Measurements from ENCODE around the gene RPL12.

RPL12 gene

DNA sequence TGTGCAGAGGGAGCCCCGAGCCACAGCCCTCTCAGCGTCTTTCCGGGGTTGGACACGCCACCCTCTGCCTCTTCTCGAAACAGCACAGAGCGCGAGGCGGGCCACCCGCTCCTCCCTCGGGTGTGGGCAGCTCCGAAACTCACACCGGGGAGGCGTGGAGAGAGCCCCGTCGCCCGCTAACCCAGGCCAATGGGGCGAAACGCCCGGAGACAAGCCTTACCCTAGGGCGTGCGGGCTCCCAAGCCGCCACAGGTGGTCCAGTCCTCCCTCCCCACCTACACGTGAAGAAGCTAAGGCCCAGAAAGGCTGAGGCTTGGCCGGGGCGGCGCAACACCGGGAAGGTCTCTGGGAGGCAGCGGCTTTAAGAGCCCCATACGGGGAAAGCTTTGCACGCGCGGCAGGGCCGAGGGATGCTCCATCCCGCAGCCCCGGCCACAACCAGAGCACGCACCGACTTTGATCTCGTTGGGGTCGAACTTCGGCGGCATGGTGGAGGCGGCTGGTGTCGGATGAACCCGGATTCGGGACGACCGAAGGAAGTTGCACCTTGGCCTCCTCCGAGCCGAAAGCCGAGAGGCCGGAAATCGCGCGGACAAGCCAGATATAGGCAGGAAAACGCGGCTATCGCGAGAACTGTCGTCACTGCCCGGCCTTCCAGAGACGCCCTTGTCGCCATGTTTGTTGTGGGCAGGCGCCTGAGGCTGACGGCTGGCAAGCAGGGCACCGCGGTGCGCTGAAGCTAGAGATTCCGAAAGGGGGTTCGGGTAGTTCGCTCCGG lies at the start of gene RPL12, which contains the start of gene LRSAM1:
Gene RPL12, minus strand, starts transcription at position 577 of the 778 bp plus-strand sequence. Its CDS starts 89 bp downstream, at position 488.
Gene LRSAM1, plus strand, starts transcription at position 681 of the 778 bp plus-strand sequence. CDS start 3,018 bp downstream, outside the sequence.
- Histone ChIP-seq H3K27me3 (ENCODE audit: control insufficient read depth, insufficient read depth, low read length) (no peaks in the 10 kb centered on the region), H3K4me3 (ENCODE audit: low read length) (peak within 1 kb of the TSS; percentile 91), H3K4me1 (ENCODE audit: control insufficient read depth, insufficient read depth, low read length) (peaks cover 1% of the 10 kb centered on the region; the same call in 1 of the 2 replicates), H3K27ac (ENCODE audit: low read length) (no peak within 1 kb of the TSS), H3K36me3 (ENCODE audit: control insufficient read depth, insufficient read depth, low read length) (peaks cover 44% of the 10 kb centered on the region), H3K9me3 (ENCODE audit: control insufficient read depth, insufficient read depth, low read length) (no peaks in the 10 kb centered on the region)
- DNase-seq (ENCODE audit: low read depth, low spot score) = peak; percentile 94
- WGBS (ENCODE audit: insufficient coverage, insufficient read length) = no CpG with 5 or more reads among the region's 71 CpGs

- no CpG with 5 or more reads among the region's 9 CpGs for WGBS (ENCODE audit: insufficient coverage, insufficient read length)
- Histone ChIP-seq H3K27ac (ENCODE audit: low read length) (no peak overlapping the region), H3K4me1 (ENCODE audit: control insufficient read depth, insufficient read depth, low read length) (peaks cover 3% of the 10 kb centered on the region; the same call in 1 of the 2 replicates)
These were observed 49.7 kb upstream of the RPL12 start for GRCh38 chr9:127500862-127501261.

GRCh38 chr9:127500399-127500798 lies 49.2 kb upstream of the RPL12 start:
- Histone ChIP-seq H3K27me3 (ENCODE audit: control insufficient read depth, insufficient read depth, low read length) (no peaks in the 10 kb centered on the region), H3K36me3 (ENCODE audit: control insufficient read depth, insufficient read depth, low read length) (peaks cover 14% of the 10 kb centered on the region; the same call in 1 of the 2 replicates), H3K4me3 (ENCODE audit: low read length) (no peak overlapping the region), H3K4me1 (ENCODE audit: control insufficient read depth, insufficient read depth, low read length) (peaks cover 3% of the 10 kb centered on the region; the same call in 1 of the 2 replicates), H3K9me3 (ENCODE audit: control insufficient read depth, insufficient read depth, low read length) (no peaks in the 10 kb centered on the region), H3K27ac (ENCODE audit: low read length) (no peak overlapping the region)
- WGBS (ENCODE audit: insufficient coverage, insufficient read length) = no CpG with 5 or more reads among the region's 6 CpGs
- DNase-seq (ENCODE audit: low read depth, low spot score) = no peak

More at GRCh38 chr9:127500862-127501261, 49.7 kb upstream of the RPL12 start:
- Histone ChIP-seq H3K27me3 (ENCODE audit: control insufficient read depth, insufficient read depth, low read length) (no peaks in the 10 kb centered on the region), H3K9me3 (ENCODE audit: control insufficient read depth, insufficient read depth, low read length) (no peaks in the 10 kb centered on the region), H3K36me3 (ENCODE audit: control insufficient read depth, insufficient read depth, low read length) (peaks cover 12% of the 10 kb centered on the region; the same call in 1 of the 2 replicates), H3K4me3 (ENCODE audit: low read length) (no peak overlapping the region)
- DNase-seq (ENCODE audit: low read depth, low spot score) = no peak

DNA sequence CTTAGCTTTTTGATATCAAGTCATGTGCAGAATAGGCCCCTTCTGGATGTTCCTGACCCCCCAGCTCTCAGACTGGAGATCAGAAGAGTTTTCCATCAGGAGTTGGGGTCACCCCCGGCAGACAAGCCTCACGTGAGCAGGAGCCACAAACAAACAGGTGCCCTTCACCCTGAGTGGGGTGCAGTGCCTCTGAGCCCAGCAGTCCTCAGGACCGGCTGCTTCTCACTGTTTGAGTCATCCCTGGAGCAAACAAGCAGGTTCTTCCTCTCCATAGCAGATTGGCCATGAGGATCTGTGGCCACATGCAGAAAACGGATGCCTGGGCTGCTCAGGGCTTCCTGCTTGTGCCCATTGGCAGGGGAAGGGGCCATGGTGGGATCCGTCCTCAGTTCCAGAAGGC lies 47.1 kb upstream of the RPL12 start:
- no peak overlapping the region for H3K4me3 ChIP-seq (ENCODE audit: low read length)
- no CpG with 5 or more reads among the region's 5 CpGs for WGBS (ENCODE audit: insufficient coverage, insufficient read length)
- no peak overlapping the region for H3K27ac ChIP-seq (ENCODE audit: low read length)
- H3K4me1 ChIP-seq (ENCODE audit: control insufficient read depth, insufficient read depth, low read length) = peaks cover 3% of the 10 kb centered on the region; the same call in 1 of the 2 replicates
- H3K27me3 ChIP-seq (ENCODE audit: control insufficient read depth, insufficient read depth, low read length) = no peaks in the 10 kb centered on the region
- no peak for DNase-seq (ENCODE audit: low read depth, low spot score)
- no peaks in the 10 kb centered on the region for H3K9me3 ChIP-seq (ENCODE audit: control insufficient read depth, insufficient read depth, low read length)
- peaks cover 17% of the 10 kb centered on the region; the same call in 1 of the 2 replicates for H3K36me3 ChIP-seq (ENCODE audit: control insufficient read depth, insufficient read depth, low read length)

GRCh38 chr9:127497656-127498290 lies 46.6 kb upstream of the RPL12 start:
- no peaks in the 10 kb centered on the region for H3K27me3 ChIP-seq (ENCODE audit: control insufficient read depth, insufficient read depth, low read length)
- H3K9me3 ChIP-seq (ENCODE audit: control insufficient read depth, insufficient read depth, low read length) = no peaks in the 10 kb centered on the region
- DNase-seq (ENCODE audit: low read depth, low spot score) = no peak
- WGBS (ENCODE audit: insufficient coverage, insufficient read length) = no CpG with 5 or more reads among the region's 13 CpGs
- peaks cover 3% of the 10 kb centered on the region; the same call in 1 of the 2 replicates for H3K4me1 ChIP-seq (ENCODE audit: control insufficient read depth, insufficient read depth, low read length)
- no peak overlapping the region for H3K4me3 ChIP-seq (ENCODE audit: low read length)
- no peak overlapping the region for H3K27ac ChIP-seq (ENCODE audit: low read length)
- H3K36me3 ChIP-seq (ENCODE audit: control insufficient read depth, insufficient read depth, low read length) = peaks cover 17% of the 10 kb centered on the region; the same call in 1 of the 2 replicates

- H3K36me3 ChIP-seq (ENCODE audit: control insufficient read depth, insufficient read depth, low read length) = peaks cover 17% of the 10 kb centered on the region; the same call in 1 of the 2 replicates
- peaks cover 3% of the 10 kb centered on the region; the same call in 1 of the 2 replicates for H3K4me1 ChIP-seq (ENCODE audit: control insufficient read depth, insufficient read depth, low read length)
- H3K9me3 ChIP-seq (ENCODE audit: control insufficient read depth, insufficient read depth, low read length) = no peaks in the 10 kb centered on the region
- H3K4me3 ChIP-seq (ENCODE audit: low read length) = no peak overlapping the region
- H3K27me3 ChIP-seq (ENCODE audit: control insufficient read depth, insufficient read depth, low read length) = no peaks in the 10 kb centered on the region
- no peak overlapping the region for H3K27ac ChIP-seq (ENCODE audit: low read length)
- WGBS (ENCODE audit: insufficient coverage, insufficient read length) = no CpG with 5 or more reads among the region's 12 CpGs
- no peak for DNase-seq (ENCODE audit: low read depth, low spot score)
These were observed 45.8 kb upstream of the RPL12 start for GRCh38 chr9:127496974-127497373.

- H3K4me1 ChIP-seq (ENCODE audit: control insufficient read depth, insufficient read depth, low read length) = peaks cover 3% of the 10 kb centered on the region; the same call in 1 of the 2 replicates
- H3K36me3 ChIP-seq (ENCODE audit: control insufficient read depth, insufficient read depth, low read length) = peaks cover 23% of the 10 kb centered on the region; the same call in 1 of the 2 replicates
- H3K4me3 ChIP-seq (ENCODE audit: low read length) = no peak overlapping the region
- H3K27ac ChIP-seq (ENCODE audit: low read length) = no peak overlapping the region
- H3K9me3 ChIP-seq (ENCODE audit: control insufficient read depth, insufficient read depth, low read length) = no peaks in the 10 kb centered on the region
- no CpG with 5 or more reads among the region's 14 CpGs for WGBS (ENCODE audit: insufficient coverage, insufficient read length)
- no peak for DNase-seq (ENCODE audit: low read depth, low spot score)
- H3K27me3 ChIP-seq (ENCODE audit: control insufficient read depth, insufficient read depth, low read length) = no peaks in the 10 kb centered on the region
These were observed 44.8 kb upstream of the RPL12 start for GRCh38 chr9:127495884-127496555.

DNA sequence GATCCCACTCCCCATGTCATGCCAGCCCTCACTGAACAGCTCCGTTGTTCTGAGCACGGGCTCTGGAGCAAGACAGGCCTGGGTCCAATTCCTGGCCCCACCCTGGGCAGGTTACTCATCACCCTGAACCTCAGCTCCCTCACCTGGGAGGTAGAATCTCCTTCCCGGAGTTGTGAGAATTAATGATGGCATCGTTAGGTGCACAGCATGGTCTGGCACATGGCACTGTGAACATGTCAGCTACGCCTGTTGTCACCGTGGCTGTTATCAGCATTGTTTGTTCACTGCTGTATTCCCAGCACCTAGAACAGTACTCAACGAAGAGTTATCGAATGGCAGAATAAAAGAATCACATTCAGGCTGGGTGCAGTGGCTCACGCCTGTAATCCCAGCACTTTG lies 43.1 kb upstream of the RPL12 start:
- Histone ChIP-seq H3K9me3 (ENCODE audit: control insufficient read depth, insufficient read depth, low read length) (no peaks in the 10 kb centered on the region), H3K27me3 (ENCODE audit: control insufficient read depth, insufficient read depth, low read length) (no peaks in the 10 kb centered on the region), H3K4me3 (ENCODE audit: low read length) (no peak overlapping the region), H3K4me1 (ENCODE audit: control insufficient read depth, insufficient read depth, low read length) (0 out of 2 replicates have a peak, but pooled peaks cover 1% of the 10 kb centered on the region), H3K36me3 (ENCODE audit: control insufficient read depth, insufficient read depth, low read length) (peaks cover 23% of the 10 kb centered on the region; the same call in 1 of the 2 replicates), H3K27ac (ENCODE audit: low read length) (no peak overlapping the region)
- DNase-seq (ENCODE audit: low read depth, low spot score) = no peak
- WGBS (ENCODE audit: insufficient coverage, insufficient read length) = no CpG with 5 or more reads among the region's 9 CpGs

DNA sequence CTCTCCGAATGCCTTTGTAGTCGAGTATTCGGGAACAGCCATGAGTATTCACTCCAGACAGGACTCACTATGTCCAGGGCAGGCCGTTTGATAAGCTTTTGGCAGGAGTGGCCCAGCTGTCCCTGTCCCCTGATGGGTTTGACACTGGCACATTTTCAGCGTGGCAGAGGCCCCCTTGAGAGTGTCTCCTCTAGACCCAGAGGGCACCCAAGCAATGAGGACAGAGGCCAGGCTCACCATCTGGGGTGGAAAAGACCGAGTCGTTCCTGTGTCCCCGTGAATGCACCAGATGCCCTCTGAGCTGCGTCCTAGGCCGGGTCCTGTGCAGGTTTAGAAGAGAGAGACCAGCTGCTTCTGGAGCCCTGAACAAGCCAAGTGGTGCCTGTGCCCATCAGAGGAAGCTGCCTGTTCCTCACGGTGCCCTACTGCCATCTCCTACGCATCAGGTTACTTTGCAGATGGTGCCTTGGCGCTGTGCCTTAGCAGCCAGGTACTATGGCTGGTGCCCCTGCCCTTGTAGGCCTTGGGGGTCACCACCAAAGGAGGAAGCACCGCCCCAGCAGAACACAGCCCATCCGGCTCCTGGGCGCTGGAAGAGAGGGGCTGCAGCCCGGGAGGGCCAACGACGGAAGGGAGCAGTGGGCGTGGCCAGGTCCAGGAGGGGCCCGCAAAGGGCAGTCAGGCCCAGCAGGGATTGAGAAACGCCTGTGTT lies 42.5 kb upstream of the RPL12 start:
- DNase-seq (ENCODE audit: low read depth, low spot score) = no peak
- Histone ChIP-seq H3K4me1 (ENCODE audit: control insufficient read depth, insufficient read depth, low read length) (0 out of 2 replicates have a peak, but pooled peaks cover 1% of the 10 kb centered on the region), H3K36me3 (ENCODE audit: control insufficient read depth, insufficient read depth, low read length) (peaks cover 23% of the 10 kb centered on the region; the same call in 1 of the 2 replicates)

More for the DNA sequence above, 42.5 kb upstream of the RPL12 start:
- no CpG with 5 or more reads among the region's 22 CpGs for WGBS (ENCODE audit: insufficient coverage, insufficient read length)
- no peak overlapping the region for H3K27ac ChIP-seq (ENCODE audit: low read length)
- no peaks in the 10 kb centered on the region for H3K27me3 ChIP-seq (ENCODE audit: control insufficient read depth, insufficient read depth, low read length)
- H3K9me3 ChIP-seq (ENCODE audit: control insufficient read depth, insufficient read depth, low read length) = no peaks in the 10 kb centered on the region
- no peak overlapping the region for H3K4me3 ChIP-seq (ENCODE audit: low read length)

Data from iPS DF 6.9 (cell line).